Keratinocyte (primary cell): ENCODE results near the gene PROSER1. TPM values are rescaled to one million over a fixed set of nuclear protein-coding genes. Genes with fewer than 3 reads are reported as not detected.
A peak's percentile ranks its signal among the peaks of the same experiment; 100 is the strongest.

Experiments used
- DNase-seq: peaks from one replicate; pipeline ENCODE4 v3.0.0-alpha.2; 2011; ENCODE audit warnings: low read depth, missing footprints, low spot score
- FAIRE-seq: peaks from 2 replicates; lab custom pipeline; 2011; peaks lifted over from hg19 to GRCh38; lab: Jason Lieb, UNC
- H2AFZ ChIP-seq: 2 replicates; pipeline ENCODE4 v1.6.0; 2012; ENCODE audit warnings: low read length, control low read depth, inconsistent platforms; ENCODE audit not compliant: control insufficient read depth
- H3K27ac ChIP-seq: 2 replicates; pipeline ENCODE4 v1.5.1; 2011; ENCODE audit warnings: low read length; ENCODE audit not compliant: control insufficient read depth, insufficient read depth
- H3K27me3 ChIP-seq: 3 replicates; pipeline ENCODE4 v1.6.0; 2011; ENCODE audit warnings: low read length; ENCODE audit not compliant: control insufficient read depth, insufficient read depth; ENCODE audit errors: extremely low read depth
- H3K36me3 ChIP-seq, 2 experiments: 2 replicates in 1 of 2; 3 replicates in 1 of 2; pipeline ENCODE4 v1.5.1; 2011; ENCODE audit warnings: low read length in 2 of 2, mild to moderate bottlenecking in 1 of 2; ENCODE audit not compliant: control insufficient read depth in 2 of 2, insufficient read depth in 2 of 2; ENCODE audit errors: extremely low read depth in 1 of 2
- H3K4me1 ChIP-seq: 3 replicates; pipeline ENCODE4 v1.5.1; 2011; ENCODE audit warnings: low read length; ENCODE audit not compliant: control insufficient read depth, insufficient read depth; ENCODE audit errors: extremely low read depth
- H3K4me2 ChIP-seq: 3 replicates; pipeline ENCODE4 v1.6.0; 2011; ENCODE audit warnings: low read depth, low read length; ENCODE audit not compliant: control insufficient read depth, insufficient read depth; ENCODE audit errors: extremely low read depth
- H3K4me3 ChIP-seq, 3 experiments: fragments of 200-600 bp in 1 of 3; sonication (generic) in 1 of 3; 2 replicates in 2 of 3; 3 replicates in 1 of 3; pipeline ENCODE4 v1.5.1; 2011 to 2016; ENCODE audit warnings: low read length in 3 of 3, mild to moderate bottlenecking in 3 of 3, control low read depth in 2 of 3, inconsistent platforms in 1 of 3, low read depth in 1 of 3, mixed read lengths in 1 of 3, mixed run types in 1 of 3, moderate library complexity in 1 of 3; ENCODE audit not compliant: control insufficient read depth in 2 of 3, insufficient read depth in 2 of 3; ENCODE audit errors: extremely low read depth in 1 of 3
- H3K79me2 ChIP-seq: 2 replicates; pipeline ENCODE4 v1.6.0; 2012; ENCODE audit warnings: low read length; ENCODE audit not compliant: control insufficient read depth, insufficient read depth
- H3K9ac ChIP-seq: 3 replicates; pipeline ENCODE4 v1.6.0; 2011; ENCODE audit warnings: low read length; ENCODE audit not compliant: control insufficient read depth, insufficient read depth; ENCODE audit errors: extremely low read depth
- H3K9me1 ChIP-seq: 3 replicates; pipeline ENCODE4 v1.6.0; 2011; ENCODE audit warnings: low read length; ENCODE audit not compliant: control insufficient read depth, insufficient read depth; ENCODE audit errors: extremely low read depth
- H3K9me3 ChIP-seq: 2 replicates; pipeline ENCODE4 v1.5.1; 2012; ENCODE audit warnings: low read depth, low read length; ENCODE audit not compliant: control insufficient read depth
- H4K20me1 ChIP-seq: 3 replicates; pipeline ENCODE4 v1.6.0; 2011; ENCODE audit warnings: low read length; ENCODE audit not compliant: control insufficient read depth, insufficient read depth; ENCODE audit errors: extremely low read depth
- EZH2 ChIP-seq: IDR thresholded peaks from one replicate; pipeline ENCODE4 v1.6.1; 2012; ENCODE audit warnings: inconsistent platforms, mild to moderate bottlenecking, low read length, moderate library complexity
- dilution Hi-C: fragments of 300-500 bp; cut with MboI; formaldehyde crosslinking; loops from one replicate; pipeline ENCODE4 v1.7.0; 2020; ENCODE audit warnings: low sequenced_read_pairs; ENCODE audit not compliant: extremely low pct_ligation_motif_present
- polyA plus RNA-seq, 5 experiments: library from polyadenylated mRNA; depleted of rRNA in 3 of 5; stranded (reverse) in 3 of 5; stranded (forward) in 1 of 5; unstranded in 1 of 5; fragments of >200 nt; gene quantifications; 1 replicate in 1 of 5; 2 replicates in 3 of 5; 3 replicates in 1 of 5; pipeline versions ENCODE4 v1.2.1 to v1.2.3, GENCODE V29; 2011 to 2012; ENCODE audit warnings: missing spikeins in 2 of 5, low read depth in 1 of 5, low replicate concordance in 1 of 5
- TF ChIP-seq, protein P1 (sequence below), 3 experiments: IDR thresholded peaks in 1 of 3; conservative IDR thresholded peaks in 1 of 3; optimal IDR thresholded peaks in 1 of 3; 2 replicates in 2 of 3; 3 replicates in 1 of 3; pipeline versions ENCODE3 to v1.5.1; 2011; ENCODE audit warnings: low read length in 3 of 3, mild to moderate bottlenecking in 3 of 3, moderate library complexity in 2 of 3, control low read depth in 1 of 3, inconsistent platforms in 1 of 3; ENCODE audit not compliant: insufficient read depth in 2 of 3; ENCODE audit errors: extremely low read depth in 1 of 3

The PROSER1 gene
- polyA plus RNA-seq, 1 donor (not counting 4 experiments of a cell fraction or from before 2014, with no cell fraction given), result 16.9 TPM

DNA sequence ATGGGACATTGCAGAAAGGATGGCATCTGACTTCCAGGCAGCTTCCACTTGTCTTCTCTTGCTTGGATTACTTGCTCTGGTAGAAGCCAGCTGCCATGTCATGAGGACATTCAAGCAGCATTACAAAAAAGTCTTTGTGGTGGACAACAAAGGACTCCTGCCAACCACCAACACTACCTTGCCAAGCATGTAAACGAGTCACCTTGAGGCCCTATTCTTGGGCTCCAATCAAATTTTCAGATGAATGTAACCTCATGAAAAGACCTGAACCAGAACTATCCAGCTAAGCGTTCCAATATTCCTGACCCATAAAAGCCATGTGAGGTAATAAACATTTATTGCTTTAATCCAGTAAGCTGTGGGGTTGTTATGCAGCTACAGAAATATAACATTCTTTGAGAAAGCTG, 12.5 kb downstream of the PROSER1 start:
- dilution Hi-C loops, result no loop called here

DNA sequence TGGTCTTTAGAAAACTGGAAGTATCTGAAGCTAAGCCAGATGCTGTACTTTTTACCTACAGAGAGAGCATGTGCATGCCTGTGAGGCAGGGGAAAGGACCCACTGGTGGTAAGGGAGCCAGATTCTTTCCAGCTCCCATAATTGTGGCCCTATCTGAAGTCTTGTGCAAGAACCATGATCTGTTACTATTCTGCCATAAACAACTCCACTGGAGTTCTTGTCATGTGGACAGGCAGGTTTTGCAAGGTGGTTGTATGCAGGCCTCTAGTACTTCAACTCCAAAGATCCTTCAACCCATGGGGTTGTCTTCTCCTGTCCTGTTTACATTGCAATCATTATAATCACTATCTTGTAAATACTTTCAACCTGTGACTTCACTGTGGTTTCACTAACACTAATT, 14.1 kb downstream of the PROSER1 start:
- dilution Hi-C loops, result no loop called here
- H3K9ac ChIP-seq, result no peak overlapping the region

More for the DNA sequence above, 12.5 kb downstream of the PROSER1 start:
- no peak overlapping the region for H3K9ac ChIP-seq
- no peaks in the 10 kb centered on the region for H3K9me1 ChIP-seq
- FAIRE-seq (no peak), DNase-seq (no peak)
- H4K20me1 ChIP-seq, result no peaks in the 10 kb centered on the region
- no peak overlapping the region for H2AFZ ChIP-seq
- H3K36me3 ChIP-seq, result peaks cover 8 to 28% of the 10 kb centered on the region in 2 experiments
- H3K27me3 ChIP-seq, result no peaks in the 10 kb centered on the region
- H3K27ac ChIP-seq, result no peak overlapping the region
- peaks cover 2% of the 10 kb centered on the region for H3K79me2 ChIP-seq
- no peaks in the 10 kb centered on the region for H3K9me3 ChIP-seq
- no peak for TF ChIP-seq EZH2
- TF ChIP-seq, protein P1, sequence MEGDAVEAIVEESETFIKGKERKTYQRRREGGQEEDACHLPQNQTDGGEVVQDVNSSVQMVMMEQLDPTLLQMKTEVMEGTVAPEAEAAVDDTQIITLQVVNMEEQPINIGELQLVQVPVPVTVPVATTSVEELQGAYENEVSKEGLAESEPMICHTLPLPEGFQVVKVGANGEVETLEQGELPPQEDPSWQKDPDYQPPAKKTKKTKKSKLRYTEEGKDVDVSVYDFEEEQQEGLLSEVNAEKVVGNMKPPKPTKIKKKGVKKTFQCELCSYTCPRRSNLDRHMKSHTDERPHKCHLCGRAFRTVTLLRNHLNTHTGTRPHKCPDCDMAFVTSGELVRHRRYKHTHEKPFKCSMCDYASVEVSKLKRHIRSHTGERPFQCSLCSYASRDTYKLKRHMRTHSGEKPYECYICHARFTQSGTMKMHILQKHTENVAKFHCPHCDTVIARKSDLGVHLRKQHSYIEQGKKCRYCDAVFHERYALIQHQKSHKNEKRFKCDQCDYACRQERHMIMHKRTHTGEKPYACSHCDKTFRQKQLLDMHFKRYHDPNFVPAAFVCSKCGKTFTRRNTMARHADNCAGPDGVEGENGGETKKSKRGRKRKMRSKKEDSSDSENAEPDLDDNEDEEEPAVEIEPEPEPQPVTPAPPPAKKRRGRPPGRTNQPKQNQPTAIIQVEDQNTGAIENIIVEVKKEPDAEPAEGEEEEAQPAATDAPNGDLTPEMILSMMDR (optimal IDR thresholded peaks at IDR 0.05 in 1 of 3, IDR thresholded peaks at IDR 0.05 in 1 of 3, conservative IDR thresholded peaks at IDR 0.05 in 1 of 3; ENCODE audit: extremely low read depth in 1 of 3, insufficient read depth in 2 of 3, low read length in 3 of 3), result no peak
- no peaks in the 10 kb centered on the region for H3K4me1 ChIP-seq
- H3K4me2 ChIP-seq, result no peak overlapping the region
- H3K4me3 ChIP-seq, result no peak overlapping the region

More for the DNA sequence above, 14.1 kb downstream of the PROSER1 start:
- H3K4me2 ChIP-seq, result no peak overlapping the region
- H3K4me1 ChIP-seq, result no peaks in the 10 kb centered on the region
- no peak for TF ChIP-seq EZH2
- TF ChIP-seq, protein P1 (optimal IDR thresholded peaks at IDR 0.05 in 1 of 3, IDR thresholded peaks at IDR 0.05 in 1 of 3, conservative IDR thresholded peaks at IDR 0.05 in 1 of 3; ENCODE audit: extremely low read depth in 1 of 3, insufficient read depth in 2 of 3, low read length in 3 of 3), result no peak
- H3K27ac ChIP-seq, result no peak overlapping the region
- DNase-seq (no peak), FAIRE-seq (peak; percentile 41)
- H4K20me1 ChIP-seq, result no peaks in the 10 kb centered on the region
- H3K9me3 ChIP-seq, result no peaks in the 10 kb centered on the region
- no peak overlapping the region for H2AFZ ChIP-seq
- H3K36me3 ChIP-seq, result peaks cover 8 to 28% of the 10 kb centered on the region in 2 experiments
- H3K27me3 ChIP-seq, result no peaks in the 10 kb centered on the region
- no peaks in the 10 kb centered on the region for H3K9me1 ChIP-seq
- no peak overlapping the region for H3K4me3 ChIP-seq
- H3K79me2 ChIP-seq, result peaks cover 2% of the 10 kb centered on the region
